Measurements from ENCODE around the gene ZNFX1.

DNA sequence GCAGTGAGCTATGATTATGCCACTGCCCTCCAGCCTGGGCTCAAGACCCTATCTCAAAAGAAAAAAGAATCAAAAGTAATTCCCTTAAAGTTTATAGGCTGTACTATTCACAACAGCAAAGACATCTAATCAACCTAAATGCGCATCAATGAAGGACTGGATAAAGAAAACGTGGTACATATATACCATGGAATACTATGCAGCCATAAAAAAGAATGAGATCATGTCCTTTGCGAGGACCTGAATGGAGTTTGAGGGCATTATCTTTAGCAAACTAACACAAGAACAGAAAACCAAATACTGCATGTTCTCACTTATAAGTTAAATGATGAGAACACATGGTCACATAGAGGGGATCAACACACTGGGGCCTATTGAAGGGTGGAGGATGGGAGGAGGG is 16.7 kb downstream of the ZNFX1 start:
- TF ChIP-seq, protein P1, sequence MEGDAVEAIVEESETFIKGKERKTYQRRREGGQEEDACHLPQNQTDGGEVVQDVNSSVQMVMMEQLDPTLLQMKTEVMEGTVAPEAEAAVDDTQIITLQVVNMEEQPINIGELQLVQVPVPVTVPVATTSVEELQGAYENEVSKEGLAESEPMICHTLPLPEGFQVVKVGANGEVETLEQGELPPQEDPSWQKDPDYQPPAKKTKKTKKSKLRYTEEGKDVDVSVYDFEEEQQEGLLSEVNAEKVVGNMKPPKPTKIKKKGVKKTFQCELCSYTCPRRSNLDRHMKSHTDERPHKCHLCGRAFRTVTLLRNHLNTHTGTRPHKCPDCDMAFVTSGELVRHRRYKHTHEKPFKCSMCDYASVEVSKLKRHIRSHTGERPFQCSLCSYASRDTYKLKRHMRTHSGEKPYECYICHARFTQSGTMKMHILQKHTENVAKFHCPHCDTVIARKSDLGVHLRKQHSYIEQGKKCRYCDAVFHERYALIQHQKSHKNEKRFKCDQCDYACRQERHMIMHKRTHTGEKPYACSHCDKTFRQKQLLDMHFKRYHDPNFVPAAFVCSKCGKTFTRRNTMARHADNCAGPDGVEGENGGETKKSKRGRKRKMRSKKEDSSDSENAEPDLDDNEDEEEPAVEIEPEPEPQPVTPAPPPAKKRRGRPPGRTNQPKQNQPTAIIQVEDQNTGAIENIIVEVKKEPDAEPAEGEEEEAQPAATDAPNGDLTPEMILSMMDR (IDR thresholded peaks at IDR 0.05; ENCODE audit: poor library complexity) = no peak
- TF ChIP-seq EZH2phosphoT487 (IDR thresholded peaks at IDR 0.05; ENCODE audit: low read depth, severe bottlenecking, unreplicated experiment) = no peak
